GM23338 (cell line): ENCODE results near the gene CUEDC1. TPM values are rescaled to one million over a fixed set of nuclear protein-coding genes. Genes with fewer than 3 reads are reported as not detected.

Experiments used
- ATAC-seq: fragments of 200-7000 bp; cut with Tn5 transposase; 3 replicates; pipeline ENCODE4 v1.9.1; 2020
- DNase-seq: peaks from one replicate; pipeline ENCODE4 v3.0.0-alpha.2; 2015; ENCODE audit warnings: low spot score
- H2AFZ ChIP-seq: fragments of 200-600 bp; sonication (generic); 2 replicates; pipeline ENCODE4 v1.8.0; 2016; ENCODE audit warnings: antibody characterized with exemption, mild to moderate bottlenecking, moderate library complexity
- H3F3A ChIP-seq: fragments of 200-600 bp; sonication (generic); replicated peaks from 2 replicates; pipeline ENCODE4 v1.8.0; 2017; ENCODE audit warnings: antibody characterized with exemption, mixed run types, low read depth
- H3K27ac ChIP-seq: fragments of 200-600 bp; sonication (generic); 2 replicates; pipeline ENCODE4 v1.6.1; 2016; ENCODE audit warnings: low read depth
- H3K27me3 ChIP-seq: fragments of 200-600 bp; sonication (generic); 2 replicates; pipeline ENCODE4 v1.8.0; 2016; ENCODE audit warnings: mild to moderate bottlenecking, mixed run types, moderate library complexity; ENCODE audit not compliant: insufficient read depth
- H3K36me3 ChIP-seq: fragments of 200-600 bp; sonication (generic); 2 replicates; pipeline ENCODE4 v1.8.0; 2016; ENCODE audit warnings: mild to moderate bottlenecking; ENCODE audit not compliant: insufficient read depth
- H3K4me1 ChIP-seq: fragments of 200-600 bp; sonication (generic); 2 replicates; pipeline ENCODE4 v1.8.0; 2016; ENCODE audit warnings: mild to moderate bottlenecking, moderate library complexity; ENCODE audit not compliant: insufficient read depth
- H3K4me2 ChIP-seq: fragments of 200-600 bp; sonication (generic); 2 replicates; pipeline ENCODE4 v1.7.1; 2017; ENCODE audit warnings: mixed run types
- H3K4me3 ChIP-seq: fragments of 200-600 bp; sonication (generic); 2 replicates; pipeline ENCODE4 v1.6.1; 2016; ENCODE audit warnings: mixed run types
- H3K79me2 ChIP-seq: fragments of 200-600 bp; sonication (generic); replicated peaks from 2 replicates; pipeline ENCODE4 v1.8.0; 2017; ENCODE audit warnings: mild to moderate bottlenecking; ENCODE audit not compliant: insufficient read depth
- H3K9me2 ChIP-seq: fragments of 200-600 bp; sonication (generic); 2 replicates; pipeline ENCODE4 v1.8.0; 2017; ENCODE audit not compliant: insufficient read depth
- H4K20me1 ChIP-seq: fragments of 200-600 bp; sonication (generic); replicated peaks from 2 replicates; pipeline ENCODE4 v1.8.0; 2017; ENCODE audit warnings: mild to moderate bottlenecking; ENCODE audit not compliant: insufficient read depth
- H3K27ac Mint-ChIP-seq: 2 replicates; pipeline ENCODE4 v1.8.0; 2020; ENCODE audit warnings: inconsistent platforms, mild to moderate bottlenecking, moderate library complexity, mixed read lengths
- H3K27me3 Mint-ChIP-seq: 3 replicates; pipeline ENCODE4 v1.8.0; 2022; ENCODE audit warnings: low read depth, mild to moderate bottlenecking, moderate library complexity, mixed read lengths, inconsistent platforms; ENCODE audit not compliant: insufficient read depth, poor library complexity
- H3K36me3 Mint-ChIP-seq: 3 replicates; pipeline ENCODE4 v1.8.0; 2021; ENCODE audit warnings: low read depth, mild to moderate bottlenecking, inconsistent platforms, moderate library complexity, mixed read lengths
- H3K4me1 Mint-ChIP-seq: 3 replicates; pipeline ENCODE4 v1.8.0; 2020; ENCODE audit warnings: mild to moderate bottlenecking, inconsistent platforms, mixed read lengths
- H3K4me3 Mint-ChIP-seq: 3 replicates; pipeline ENCODE4 v1.8.0; 2021; ENCODE audit warnings: moderate library complexity, mild to moderate bottlenecking, inconsistent platforms, mixed read lengths
- H3K9me3 Mint-ChIP-seq: 3 replicates; pipeline ENCODE4 v1.8.0; 2020; ENCODE audit warnings: moderate library complexity, mild to moderate bottlenecking, inconsistent platforms, mixed read lengths
- EZH2 ChIP-seq: fragments of 200-600 bp; sonication (generic); IDR thresholded peaks from one replicate; pipeline ENCODE4 v1.8.0; 2017; ENCODE audit warnings: antibody characterized with exemption, mild to moderate bottlenecking, low read depth; ENCODE audit not compliant: unreplicated experiment
- JUNB ChIP-seq: IDR thresholded peaks from one replicate; pipeline ENCODE4 v1.6.1; 2016; ENCODE audit warnings: antibody characterized with exemption; ENCODE audit not compliant: unreplicated experiment
- STAT1 ChIP-seq: IDR thresholded peaks from one replicate; pipeline ENCODE4 v1.6.1; 2016; ENCODE audit warnings: antibody characterized with exemption; ENCODE audit not compliant: unreplicated experiment
- ZNF114 ChIP-seq: fragments of 250-450 bp; sonication (Bioruptor Pico); IDR thresholded peaks from 2 replicates; pipeline ENCODE4 v1.5.0; 2020; ENCODE audit warnings: mild to moderate bottlenecking, moderate library complexity
- ZNF331 ChIP-seq: fragments of 250-450 bp; sonication (Bioruptor Pico); IDR thresholded peaks from 2 replicates; pipeline ENCODE4 v1.5.0; 2020; ENCODE audit warnings: low read depth, mild to moderate bottlenecking, moderate library complexity
- polyA plus RNA-seq: library from polyadenylated mRNA; unstranded; fragments of >200 nt; fragmentation: Nextera tagmentation; extraction: Ambion mirVana; gene quantifications from 2 replicates; pipeline ENCODE4 v1.2.1, GENCODE V29; 2016
- total RNA-seq: library from RNA; depleted of rRNA; stranded (reverse); fragments of >200 nt; shearing (Covaris generic); gene quantifications from 2 replicates; pipeline ENCODE4 v1.2.3, GENCODE V29; 2014
- TF ChIP-seq, protein P1 (sequence below): IDR thresholded peaks from 2 replicates; pipeline ENCODE4 v1.6.1; 2016; ENCODE audit warnings: antibody characterized with exemption
- TF ChIP-seq, protein P2 (sequence below): IDR thresholded peaks from one replicate; pipeline ENCODE4 v1.6.1; 2018; ENCODE audit warnings: antibody characterized with exemption; ENCODE audit not compliant: unreplicated experiment
- TF ChIP-seq, protein P3 (sequence below): fragments of 250-450 bp; sonication (Bioruptor Pico); IDR thresholded peaks from 2 replicates; pipeline ENCODE4 v1.5.0; 2020; ENCODE audit warnings: mild to moderate bottlenecking, moderate library complexity

CUEDC1 gene
- total and polyA plus RNA-seq, 2 experiments from 2014 or later, result 3.0 to 7.7 TPM

DNA sequence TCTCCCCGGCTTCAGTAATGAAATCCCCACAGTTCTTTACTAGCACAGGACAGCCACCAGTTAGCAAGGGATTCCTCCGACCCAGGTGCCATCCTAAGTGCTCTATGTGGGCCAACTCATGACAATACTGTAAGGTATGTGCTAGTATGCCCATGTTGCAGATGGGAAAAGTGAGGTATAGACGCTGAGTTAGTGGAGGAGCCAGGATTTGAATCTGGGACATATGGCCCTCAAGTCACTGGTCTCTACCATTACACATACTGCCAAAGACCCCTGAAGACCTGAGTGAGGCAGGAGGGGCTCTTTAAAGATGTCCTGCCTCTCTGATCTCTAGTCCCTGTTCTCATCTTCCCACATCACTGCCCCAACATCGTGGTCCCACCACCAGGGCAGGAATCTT is 69.2 kb downstream of the CUEDC1 start:
- Histone ChIP-seq H3K36me3 (no peaks in the 10 kb centered on the region), H3K79me2 (no peaks in the 10 kb centered on the region), H3K9me2 (no peaks in the 10 kb centered on the region), H3K4me2 (no peak overlapping the region), H3K27me3 (no peaks in the 10 kb centered on the region), H3K4me3 (no peak overlapping the region), H4K20me1 (no peaks in the 10 kb centered on the region), H3K27ac (no peak overlapping the region), H3K4me1 (peaks cover 9% of the 10 kb centered on the region; the same call in 1 of the 2 replicates), H3F3A (0 out of 2 replicates have a peak, but pooled peaks cover 2% of the 10 kb centered on the region), H2AFZ (no peak overlapping the region)
- Mint-ChIP-seq H3K4me1 (peaks cover 14% of the 10 kb centered on the region), H3K27me3 (peaks cover 15% of the 10 kb centered on the region), H3K27ac (no peak overlapping the region), H3K36me3 (peaks cover 13% of the 10 kb centered on the region), H3K4me3 (no peak overlapping the region), H3K9me3 (peaks cover 10% of the 10 kb centered on the region; the same call in 2 of the 3 replicates)
- ATAC-seq (no peak), DNase-seq (no peak)
- TF ChIP-seq, protein P1, sequence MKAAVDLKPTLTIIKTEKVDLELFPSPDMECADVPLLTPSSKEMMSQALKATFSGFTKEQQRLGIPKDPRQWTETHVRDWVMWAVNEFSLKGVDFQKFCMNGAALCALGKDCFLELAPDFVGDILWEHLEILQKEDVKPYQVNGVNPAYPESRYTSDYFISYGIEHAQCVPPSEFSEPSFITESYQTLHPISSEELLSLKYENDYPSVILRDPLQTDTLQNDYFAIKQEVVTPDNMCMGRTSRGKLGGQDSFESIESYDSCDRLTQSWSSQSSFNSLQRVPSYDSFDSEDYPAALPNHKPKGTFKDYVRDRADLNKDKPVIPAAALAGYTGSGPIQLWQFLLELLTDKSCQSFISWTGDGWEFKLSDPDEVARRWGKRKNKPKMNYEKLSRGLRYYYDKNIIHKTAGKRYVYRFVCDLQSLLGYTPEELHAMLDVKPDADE, result no peak
- no peak for TF ChIP-seq ZNF114 (CRISPR knock-in tag)

DNA sequence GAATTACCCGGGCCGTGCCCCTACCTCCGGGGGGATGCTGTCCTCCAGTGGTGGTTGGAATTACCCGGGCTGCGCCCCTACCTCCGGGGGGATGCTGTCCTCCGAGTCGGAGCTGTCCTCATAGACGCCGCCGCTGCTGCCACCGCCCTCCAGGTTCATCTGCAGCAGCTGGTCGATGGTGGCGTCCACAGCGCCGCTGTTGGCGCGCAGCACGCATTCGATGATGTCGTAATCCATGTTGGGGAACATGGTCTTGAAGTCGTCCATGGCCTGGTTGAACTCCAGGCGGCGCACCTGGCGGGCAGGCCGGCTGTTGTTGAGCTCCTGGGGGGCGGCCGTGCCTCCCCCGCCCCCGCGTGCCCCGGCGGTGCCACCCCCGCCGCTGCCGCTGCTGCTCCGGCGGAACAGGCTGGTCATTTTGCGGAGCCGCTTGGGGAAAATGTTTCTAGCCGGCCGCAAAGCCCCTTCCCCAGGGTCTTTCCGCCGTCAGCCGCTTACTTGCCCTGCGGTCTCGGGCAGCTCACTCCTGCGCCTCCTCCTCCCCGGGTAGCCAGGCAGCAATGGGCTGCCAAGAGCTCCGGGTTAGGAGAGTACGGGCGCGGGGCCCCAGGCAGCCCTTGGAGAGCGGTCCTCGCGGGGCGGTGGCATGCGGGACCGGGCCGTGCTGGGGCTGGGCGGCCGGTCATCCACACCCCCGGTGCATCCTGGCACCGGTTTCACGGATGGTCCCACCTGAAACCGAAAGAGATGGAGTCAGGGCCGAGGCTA is 69.9 kb downstream of the CUEDC1 start:
- no peak overlapping the region for H3K4me3 Mint-ChIP-seq
- H3K9me3 Mint-ChIP-seq, result peaks cover 10% of the 10 kb centered on the region; the same call in 2 of the 3 replicates
- H4K20me1 ChIP-seq, result no peaks in the 10 kb centered on the region
- no peak overlapping the region for H3K27ac Mint-ChIP-seq
- ATAC-seq, result no peak
- H3K36me3 ChIP-seq, result no peaks in the 10 kb centered on the region
- peaks cover 16% of the 10 kb centered on the region for H3K27me3 Mint-ChIP-seq
- no peak for DNase-seq
- peaks cover 15% of the 10 kb centered on the region; the same call in 1 of the 2 replicates for H3K4me1 ChIP-seq
- 0 out of 2 replicates have a peak, but pooled peaks cover 5% of the 10 kb centered on the region for H3F3A ChIP-seq
- no peak overlapping the region for H3K27ac ChIP-seq
- no peak overlapping the region for H3K4me2 ChIP-seq
- H3K27me3 ChIP-seq, result no peaks in the 10 kb centered on the region
- no peak overlapping the region for H3K4me3 ChIP-seq
- no peaks in the 10 kb centered on the region for H3K9me2 ChIP-seq
- peaks cover 13% of the 10 kb centered on the region for H3K36me3 Mint-ChIP-seq
- peaks cover 20% of the 10 kb centered on the region for H3K4me1 Mint-ChIP-seq
- no peak overlapping the region for H2AFZ ChIP-seq
- no peaks in the 10 kb centered on the region for H3K79me2 ChIP-seq
- TF ChIP-seq JUNB (no peak), EZH2 (no peak), ZNF114 (CRISPR knock-in tag) (no peak), ZNF331 (CRISPR knock-in tag) (no peak), STAT1 (no peak)
- TF ChIP-seq, protein P1, result no peak
- TF ChIP-seq, protein P2, sequence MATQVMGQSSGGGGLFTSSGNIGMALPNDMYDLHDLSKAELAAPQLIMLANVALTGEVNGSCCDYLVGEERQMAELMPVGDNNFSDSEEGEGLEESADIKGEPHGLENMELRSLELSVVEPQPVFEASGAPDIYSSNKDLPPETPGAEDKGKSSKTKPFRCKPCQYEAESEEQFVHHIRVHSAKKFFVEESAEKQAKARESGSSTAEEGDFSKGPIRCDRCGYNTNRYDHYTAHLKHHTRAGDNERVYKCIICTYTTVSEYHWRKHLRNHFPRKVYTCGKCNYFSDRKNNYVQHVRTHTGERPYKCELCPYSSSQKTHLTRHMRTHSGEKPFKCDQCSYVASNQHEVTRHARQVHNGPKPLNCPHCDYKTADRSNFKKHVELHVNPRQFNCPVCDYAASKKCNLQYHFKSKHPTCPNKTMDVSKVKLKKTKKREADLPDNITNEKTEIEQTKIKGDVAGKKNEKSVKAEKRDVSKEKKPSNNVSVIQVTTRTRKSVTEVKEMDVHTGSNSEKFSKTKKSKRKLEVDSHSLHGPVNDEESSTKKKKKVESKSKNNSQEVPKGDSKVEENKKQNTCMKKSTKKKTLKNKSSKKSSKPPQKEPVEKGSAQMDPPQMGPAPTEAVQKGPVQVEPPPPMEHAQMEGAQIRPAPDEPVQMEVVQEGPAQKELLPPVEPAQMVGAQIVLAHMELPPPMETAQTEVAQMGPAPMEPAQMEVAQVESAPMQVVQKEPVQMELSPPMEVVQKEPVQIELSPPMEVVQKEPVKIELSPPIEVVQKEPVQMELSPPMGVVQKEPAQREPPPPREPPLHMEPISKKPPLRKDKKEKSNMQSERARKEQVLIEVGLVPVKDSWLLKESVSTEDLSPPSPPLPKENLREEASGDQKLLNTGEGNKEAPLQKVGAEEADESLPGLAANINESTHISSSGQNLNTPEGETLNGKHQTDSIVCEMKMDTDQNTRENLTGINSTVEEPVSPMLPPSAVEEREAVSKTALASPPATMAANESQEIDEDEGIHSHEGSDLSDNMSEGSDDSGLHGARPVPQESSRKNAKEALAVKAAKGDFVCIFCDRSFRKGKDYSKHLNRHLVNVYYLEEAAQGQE, result no peak
- TF ChIP-seq, protein P3, sequence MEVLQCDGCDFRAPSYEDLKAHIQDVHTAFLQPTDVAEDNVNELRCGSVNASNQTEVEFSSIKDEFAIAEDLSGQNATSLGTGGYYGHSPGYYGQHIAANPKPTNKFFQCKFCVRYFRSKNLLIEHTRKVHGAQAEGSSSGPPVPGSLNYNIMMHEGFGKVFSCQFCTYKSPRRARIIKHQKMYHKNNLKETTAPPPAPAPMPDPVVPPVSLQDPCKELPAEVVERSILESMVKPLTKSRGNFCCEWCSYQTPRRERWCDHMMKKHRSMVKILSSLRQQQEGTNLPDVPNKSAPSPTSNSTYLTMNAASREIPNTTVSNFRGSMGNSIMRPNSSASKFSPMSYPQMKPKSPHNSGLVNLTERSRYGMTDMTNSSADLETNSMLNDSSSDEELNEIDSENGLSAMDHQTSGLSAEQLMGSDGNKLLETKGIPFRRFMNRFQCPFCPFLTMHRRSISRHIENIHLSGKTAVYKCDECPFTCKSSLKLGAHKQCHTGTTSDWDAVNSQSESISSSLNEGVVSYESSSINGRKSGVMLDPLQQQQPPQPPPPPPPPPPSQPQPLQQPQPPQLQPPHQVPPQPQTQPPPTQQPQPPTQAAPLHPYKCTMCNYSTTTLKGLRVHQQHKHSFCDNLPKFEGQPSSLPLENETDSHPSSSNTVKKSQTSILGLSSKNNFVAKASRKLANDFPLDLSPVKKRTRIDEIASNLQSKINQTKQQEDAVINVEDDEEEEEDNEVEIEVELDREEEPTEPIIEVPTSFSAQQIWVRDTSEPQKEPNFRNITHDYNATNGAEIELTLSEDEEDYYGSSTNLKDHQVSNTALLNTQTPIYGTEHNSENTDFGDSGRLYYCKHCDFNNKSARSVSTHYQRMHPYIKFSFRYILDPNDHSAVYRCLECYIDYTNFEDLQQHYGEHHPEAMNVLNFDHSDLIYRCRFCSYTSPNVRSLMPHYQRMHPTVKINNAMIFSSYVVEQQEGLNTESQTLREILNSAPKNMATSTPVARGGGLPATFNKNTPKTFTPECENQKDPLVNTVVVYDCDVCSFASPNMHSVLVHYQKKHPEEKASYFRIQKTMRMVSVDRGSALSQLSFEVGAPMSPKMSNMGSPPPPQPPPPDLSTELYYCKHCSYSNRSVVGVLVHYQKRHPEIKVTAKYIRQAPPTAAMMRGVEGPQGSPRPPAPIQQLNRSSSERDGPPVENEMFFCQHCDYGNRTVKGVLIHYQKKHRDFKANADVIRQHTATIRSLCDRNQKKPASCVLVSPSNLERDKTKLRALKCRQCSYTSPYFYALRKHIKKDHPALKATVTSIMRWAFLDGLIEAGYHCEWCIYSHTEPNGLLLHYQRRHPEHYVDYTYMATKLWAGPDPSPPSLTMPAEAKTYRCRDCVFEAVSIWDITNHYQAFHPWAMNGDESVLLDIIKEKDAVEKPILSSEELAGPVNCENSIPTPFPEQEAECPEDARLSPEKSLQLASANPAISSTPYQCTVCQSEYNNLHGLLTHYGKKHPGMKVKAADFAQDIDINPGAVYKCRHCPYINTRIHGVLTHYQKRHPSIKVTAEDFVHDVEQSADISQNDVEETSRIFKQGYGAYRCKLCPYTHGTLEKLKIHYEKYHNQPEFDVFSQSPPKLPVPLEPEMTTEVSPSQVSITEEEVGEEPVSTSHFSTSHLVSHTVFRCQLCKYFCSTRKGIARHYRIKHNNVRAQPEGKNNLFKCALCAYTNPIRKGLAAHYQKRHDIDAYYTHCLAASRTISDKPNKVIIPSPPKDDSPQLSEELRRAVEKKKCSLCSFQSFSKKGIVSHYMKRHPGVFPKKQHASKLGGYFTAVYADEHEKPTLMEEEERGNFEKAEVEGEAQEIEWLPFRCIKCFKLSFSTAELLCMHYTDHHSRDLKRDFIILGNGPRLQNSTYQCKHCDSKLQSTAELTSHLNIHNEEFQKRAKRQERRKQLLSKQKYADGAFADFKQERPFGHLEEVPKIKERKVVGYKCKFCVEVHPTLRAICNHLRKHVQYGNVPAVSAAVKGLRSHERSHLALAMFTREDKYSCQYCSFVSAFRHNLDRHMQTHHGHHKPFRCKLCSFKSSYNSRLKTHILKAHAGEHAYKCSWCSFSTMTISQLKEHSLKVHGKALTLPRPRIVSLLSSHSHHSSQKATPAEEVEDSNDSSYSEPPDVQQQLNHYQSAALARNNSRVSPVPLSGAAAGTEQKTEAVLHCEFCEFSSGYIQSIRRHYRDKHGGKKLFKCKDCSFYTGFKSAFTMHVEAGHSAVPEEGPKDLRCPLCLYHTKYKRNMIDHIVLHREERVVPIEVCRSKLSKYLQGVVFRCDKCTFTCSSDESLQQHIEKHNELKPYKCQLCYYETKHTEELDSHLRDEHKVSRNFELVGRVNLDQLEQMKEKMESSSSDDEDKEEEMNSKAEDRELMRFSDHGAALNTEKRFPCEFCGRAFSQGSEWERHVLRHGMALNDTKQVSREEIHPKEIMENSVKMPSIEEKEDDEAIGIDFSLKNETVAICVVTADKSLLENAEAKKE (CRISPR knock-in tag), result no peak
